Astrocyte of the spinal cord (primary cell): ENCODE measurements around the gene CAVIN2.
A peak's percentile ranks its signal among the peaks of the same experiment; 100 is the strongest.

Source experiments
- DNase-seq: peaks from one replicate; pipeline ENCODE4 v3.0.0; 2011; ENCODE audit warnings: low read depth, low spot score
- H3K4me3 ChIP-seq: 2 replicates; pipeline ENCODE4 v1.5.1; 2011; ENCODE audit warnings: low read depth, mild to moderate bottlenecking, low read length, moderate library complexity
- CTCF ChIP-seq: IDR thresholded peaks from 2 replicates; pipeline ENCODE4 v1.5.1; 2012; ENCODE audit warnings: low read depth, mild to moderate bottlenecking, low read length, inconsistent platforms
- in situ Hi-C: cut with HindIII; loops from 2 replicates; pipeline ENCODE4 v1.10.0; 2017; ENCODE audit warnings: low sequenced_read_pairs

CAVIN2 gene

GRCh38 chr2:191857886-191858285, 11.0 kb upstream of the CAVIN2 start:
- no peak for DNase-seq
- no peak overlapping the region for H3K4me3 ChIP-seq
- no peak for TF ChIP-seq CTCF
- in situ Hi-C loops: no loop called here

DNA sequence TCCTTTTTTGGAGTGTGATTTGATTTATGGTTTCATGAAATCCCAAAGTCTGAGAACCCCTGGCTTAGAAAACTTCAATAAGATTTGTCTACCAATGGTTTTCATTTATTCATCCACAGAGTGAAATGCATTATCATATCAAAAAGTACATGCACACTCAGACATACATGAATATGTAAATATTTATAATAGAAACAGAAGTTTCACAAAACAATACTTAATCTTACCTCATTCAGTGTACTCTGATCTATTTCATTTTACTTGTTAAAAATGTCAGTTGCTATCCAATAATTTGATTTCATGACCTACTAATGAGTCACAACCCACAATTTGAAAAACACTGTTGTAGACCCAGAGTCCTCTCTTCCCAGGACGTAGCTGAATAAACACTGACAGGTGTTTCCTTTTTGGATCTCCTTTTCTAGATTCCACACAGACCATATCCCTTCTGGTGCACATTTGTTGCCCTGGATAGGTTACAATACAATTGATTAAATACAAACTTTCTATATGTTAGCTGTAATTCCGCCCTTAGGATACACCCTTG, 10.4 kb upstream of the CAVIN2 start:
- H3K4me3 ChIP-seq: no peak overlapping the region
- peak; percentile 64 for DNase-seq
- TF ChIP-seq CTCF: no peak
- in situ Hi-C loops: no loop called here

DNA sequence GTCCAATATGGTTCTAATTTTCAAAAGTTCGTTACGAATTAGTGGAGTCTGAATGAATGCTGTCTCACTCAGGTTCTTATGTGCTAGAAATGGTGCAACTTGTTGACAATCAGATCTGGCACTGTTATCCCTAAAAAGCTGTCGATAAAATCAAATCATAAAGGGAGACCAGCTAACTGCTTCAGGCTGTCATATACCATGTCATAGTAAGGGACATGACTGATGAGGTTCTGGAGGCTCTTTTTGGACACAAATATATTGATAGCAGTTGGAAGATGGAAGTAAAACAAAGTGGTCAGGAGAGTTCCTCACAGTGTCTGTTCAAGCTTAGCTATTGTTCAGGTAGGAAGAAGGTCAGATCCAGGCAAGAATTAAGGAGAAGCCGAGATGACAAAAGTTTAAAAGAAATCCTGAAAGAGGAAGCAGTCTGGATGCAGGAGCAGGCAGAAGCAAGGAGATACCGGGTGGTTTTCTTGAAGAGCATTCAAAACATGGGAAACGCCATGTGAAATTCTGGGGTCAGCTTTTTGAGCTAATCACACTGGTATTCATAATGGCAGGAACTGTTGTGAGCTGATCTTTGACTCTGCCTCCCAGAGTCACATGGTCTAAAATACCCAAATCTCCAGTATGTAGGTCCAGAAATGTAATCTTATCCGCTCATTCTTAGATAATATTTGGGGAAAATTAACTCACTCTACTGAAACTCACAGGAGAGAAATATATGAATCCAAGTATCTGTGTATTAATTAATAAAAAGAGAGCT, 9.4 kb upstream of the CAVIN2 start:
- in situ Hi-C loops: no loop called here
- no peak for TF ChIP-seq CTCF
- no peak for DNase-seq
- H3K4me3 ChIP-seq: no peak overlapping the region

DNA sequence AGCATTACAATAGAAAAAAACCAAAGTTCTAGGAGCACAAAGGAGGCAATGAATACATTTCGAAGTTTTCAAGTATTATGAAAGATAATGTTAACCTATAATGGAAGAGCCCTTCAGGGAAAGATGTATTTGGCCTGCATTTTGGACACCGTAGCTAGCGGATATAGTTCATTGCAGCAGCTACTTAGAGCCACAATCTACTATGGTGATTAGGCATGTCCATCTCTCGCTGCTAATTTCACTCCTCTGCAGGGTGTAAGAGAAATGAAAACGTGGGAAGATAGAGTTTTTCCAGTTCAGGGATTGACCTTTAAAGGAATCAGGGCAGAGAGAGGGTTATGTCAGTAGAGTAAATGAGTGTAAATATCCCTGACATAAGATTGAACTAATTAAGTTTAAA, 8.5 kb upstream of the CAVIN2 start:
- in situ Hi-C loops: no loop called here
- no peak for TF ChIP-seq CTCF
- no peak for DNase-seq
- no peak overlapping the region for H3K4me3 ChIP-seq

GRCh38 chr2:191854382-191855372, 7.8 kb upstream of the CAVIN2 start:
- H3K4me3 ChIP-seq: no peak overlapping the region
- in situ Hi-C loops: no loop called here
- peak; percentile 27 for DNase-seq
- no peak for TF ChIP-seq CTCF

- no peak for DNase-seq
- in situ Hi-C loops: no loop called here
- no peak overlapping the region for H3K4me3 ChIP-seq
Measured at GRCh38 chr2:191853843-191854242, 7.0 kb upstream of the CAVIN2 start.

More at GRCh38 chr2:191853843-191854242, 7.0 kb upstream of the CAVIN2 start:
- no peak for TF ChIP-seq CTCF
